Measurements from ENCODE around the gene POLD4. TPM values are rescaled to one million over a fixed set of nuclear protein-coding genes. Genes with fewer than 3 reads are reported as not detected.
A peak's percentile ranks its signal among the peaks of the same experiment; 100 is the strongest.
"Not testable (repeated sequence)": the region's sequence is repeated elsewhere in the genome, so short reads cannot be mapped to it uniquely, and the experiment has no call there.

Gene POLD4
- polyA plus RNA-seq (ENCODE audit: insufficient read length in 3 of 3): 10 to 100 TPM; 16.2 to 23.2 (median 18.8) TPM

DNA sequence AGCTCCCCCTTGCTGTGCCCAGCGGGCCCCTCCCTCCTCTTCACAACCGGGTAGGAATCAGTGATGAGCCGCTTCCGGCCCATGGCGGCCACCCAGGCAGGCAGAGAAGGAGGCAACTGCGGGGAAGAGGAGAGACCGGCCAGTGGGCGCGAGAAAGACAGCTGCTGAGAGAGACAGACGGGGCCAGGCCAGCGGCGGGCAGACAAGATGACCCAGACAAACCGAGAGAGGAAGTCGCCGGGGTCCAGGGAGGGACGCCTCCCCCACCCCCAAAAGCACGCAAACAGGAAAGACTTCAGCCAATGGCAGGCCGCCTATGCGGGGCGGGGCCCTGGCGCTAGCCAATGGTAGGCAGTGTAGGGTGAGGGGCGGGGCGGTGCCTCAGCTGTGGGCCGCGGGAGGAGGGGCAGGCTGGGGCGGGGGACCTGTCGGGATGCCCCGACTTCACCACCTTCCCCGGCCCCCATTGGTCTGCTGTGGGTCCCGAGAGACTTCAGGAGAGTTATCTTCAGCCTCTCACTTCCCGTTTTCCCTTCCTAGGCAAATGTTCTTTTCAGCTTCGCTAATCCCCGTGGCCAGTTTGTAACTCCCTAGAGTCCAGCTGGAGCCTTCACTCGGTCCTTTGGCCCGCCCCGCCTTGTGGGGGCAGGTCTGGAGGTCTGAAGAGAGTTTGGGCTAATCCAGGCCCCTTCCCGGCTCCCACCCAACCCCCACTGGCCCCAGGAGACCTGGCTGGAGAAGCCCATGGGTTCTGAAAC, at the start of gene POLD4:
Gene POLD4, minus strand, starts transcription at position 230 of the 758 bp plus-strand sequence. Its CDS starts 147 bp downstream, at position 83.
- peak; percentile 81 to 90 (median 84) for DNase-seq (ENCODE audit: low read depth in 3 of 3, low spot score in 2 of 3)

- not testable (repeated sequence) for DNase-seq (ENCODE audit: low read depth in 3 of 3, low spot score in 2 of 3)
These were observed 49.7 kb upstream of the POLD4 start for GRCh38 chr11:67403085-67403484.

DNA sequence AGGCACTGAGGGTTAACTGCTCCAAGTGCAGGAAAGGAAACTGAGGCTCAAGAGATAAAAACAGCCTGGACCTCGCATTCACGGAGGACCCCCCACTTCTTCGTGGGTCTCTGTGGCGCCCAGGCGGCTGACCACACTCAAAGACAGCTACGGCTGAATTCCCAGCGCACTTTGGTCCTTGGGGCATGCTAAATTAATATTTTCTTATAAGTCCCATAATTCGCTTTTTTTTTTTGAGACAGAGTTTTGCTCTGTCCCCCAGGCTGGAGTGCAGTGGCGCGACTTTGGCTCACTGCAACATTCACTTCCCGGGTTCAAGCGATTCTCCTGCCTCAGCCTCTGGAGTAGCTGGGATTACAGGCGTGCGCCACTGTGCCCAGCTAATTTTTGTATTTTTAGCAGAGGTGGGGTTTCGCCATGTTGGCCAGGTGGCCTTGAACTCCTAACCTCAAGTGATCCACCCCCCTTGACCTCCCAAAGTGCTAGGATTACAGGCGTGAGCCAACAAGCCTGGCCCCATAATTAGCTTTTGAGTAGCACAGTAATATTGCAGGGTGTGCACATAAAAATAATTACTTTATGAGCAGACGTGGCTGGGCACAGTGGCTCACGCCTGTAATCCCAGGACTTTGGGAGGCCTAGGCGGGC, 49.0 kb upstream of the POLD4 start:
- DNase-seq (ENCODE audit: low read depth in 3 of 3, low spot score in 2 of 3): not testable (repeated sequence)

GRCh38 chr11:67401495-67402191, 48.3 kb upstream of the POLD4 start, which contains the start of gene PPP1CA:
TSS of gene PPP1CA (minus strand) at chr11:67401858. CDS start at chr11:67401782, 76 bp downstream.
- DNase-seq (ENCODE audit: low read depth in 3 of 3, low spot score in 2 of 3): peak in 1 of 3 donors; percentile 72

GRCh38 chr11:67400942-67401494, 47.7 kb upstream of the POLD4 start:
- DNase-seq (ENCODE audit: low read depth in 3 of 3, low spot score in 2 of 3): no peak

- no peak for DNase-seq (ENCODE audit: low read depth in 3 of 3, low spot score in 2 of 3)
These were observed 47.0 kb upstream of the POLD4 start for GRCh38 chr11:67400251-67400941.

GRCh38 chr11:67398661-67399563, 45.6 kb upstream of the POLD4 start:
- DNase-seq (ENCODE audit: low read depth in 3 of 3, low spot score in 2 of 3): no peak

DNA sequence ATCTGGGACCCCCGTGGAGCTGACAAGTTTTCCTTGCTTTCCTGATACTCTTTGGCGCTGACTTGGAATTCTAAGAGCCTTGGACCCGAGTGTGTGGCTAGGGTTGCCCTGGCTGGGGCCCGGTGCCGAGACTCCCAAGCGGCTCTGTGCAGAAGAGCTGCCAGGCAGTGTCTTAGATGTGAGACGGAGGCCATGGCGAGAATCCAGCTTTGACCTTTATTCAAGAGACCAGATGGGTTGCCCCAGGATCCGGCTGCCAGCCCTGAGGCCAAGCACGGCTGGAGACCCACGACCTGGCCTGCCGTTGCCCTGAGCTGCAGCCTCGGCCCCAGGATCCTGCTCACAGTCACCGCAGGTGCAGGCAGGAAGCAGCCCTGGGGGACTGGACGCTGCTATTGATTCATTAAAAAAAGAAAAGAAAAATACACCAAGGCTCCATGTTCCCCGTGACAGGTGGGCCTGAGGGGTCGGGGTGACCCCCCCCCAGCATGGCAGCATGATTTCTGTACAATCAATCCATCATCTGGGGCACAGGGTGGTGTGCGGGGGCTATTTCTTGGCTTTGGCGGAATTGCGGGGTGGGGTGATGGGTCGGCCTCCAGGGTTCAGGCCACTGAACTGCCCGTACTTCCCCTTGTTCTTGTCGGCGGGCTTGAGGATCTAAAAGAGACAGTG, 44.8 kb upstream of the POLD4 start:
- no peak for DNase-seq (ENCODE audit: low read depth in 3 of 3, low spot score in 2 of 3)

- no peak for DNase-seq (ENCODE audit: low read depth in 3 of 3, low spot score in 2 of 3)
These were observed 44.2 kb upstream of the POLD4 start for GRCh38 chr11:67397536-67397935.

DNA sequence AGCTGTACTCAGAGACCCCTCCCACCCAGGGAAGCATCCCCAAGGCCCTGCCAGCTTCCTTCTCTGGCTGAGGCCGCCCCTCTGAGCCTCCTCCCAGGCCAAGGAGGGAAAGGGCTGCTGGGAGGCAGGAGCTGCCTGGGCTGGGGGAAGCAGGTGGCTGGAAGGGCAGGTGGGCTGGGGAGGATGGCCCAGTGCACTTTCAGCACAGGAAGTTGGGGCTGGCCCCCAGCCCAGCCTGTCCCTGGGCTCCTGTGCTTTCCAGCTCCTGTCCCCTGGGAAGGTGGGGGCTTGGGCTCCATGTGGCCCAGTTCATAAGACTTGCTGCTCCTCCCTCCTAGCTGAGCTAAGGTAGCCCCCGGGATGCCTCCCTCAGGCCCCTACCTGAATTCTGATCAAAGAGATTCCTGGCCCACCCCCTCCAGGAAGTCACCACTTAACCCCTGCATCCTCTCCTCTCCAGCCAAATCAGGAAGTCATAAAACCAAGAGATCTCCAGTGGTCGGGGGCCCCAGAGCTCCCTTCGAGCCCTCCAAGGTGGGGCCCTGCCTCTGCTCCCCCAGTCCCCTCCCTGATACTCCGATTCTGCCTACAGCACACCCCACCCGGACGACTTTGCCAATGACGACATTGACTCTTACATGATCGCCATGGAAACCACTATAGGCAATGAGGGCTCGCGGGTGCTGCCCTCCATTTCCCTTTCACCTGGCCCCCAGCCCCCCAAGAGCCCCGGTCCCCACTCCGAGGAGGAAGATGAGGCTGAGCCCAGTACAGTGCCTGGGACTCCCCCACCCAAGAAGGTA, 43.4 kb upstream of the POLD4 start:
- DNase-seq (ENCODE audit: low read depth in 3 of 3, low spot score in 2 of 3): no peak

- no peak for DNase-seq (ENCODE audit: low read depth in 3 of 3, low spot score in 2 of 3)
These were observed 42.9 kb upstream of the POLD4 start for GRCh38 chr11:67396259-67396581.

GRCh38 chr11:67395555-67396258, 42.4 kb upstream of the POLD4 start:
- no peak for DNase-seq (ENCODE audit: low read depth in 3 of 3, low spot score in 2 of 3)

DNA sequence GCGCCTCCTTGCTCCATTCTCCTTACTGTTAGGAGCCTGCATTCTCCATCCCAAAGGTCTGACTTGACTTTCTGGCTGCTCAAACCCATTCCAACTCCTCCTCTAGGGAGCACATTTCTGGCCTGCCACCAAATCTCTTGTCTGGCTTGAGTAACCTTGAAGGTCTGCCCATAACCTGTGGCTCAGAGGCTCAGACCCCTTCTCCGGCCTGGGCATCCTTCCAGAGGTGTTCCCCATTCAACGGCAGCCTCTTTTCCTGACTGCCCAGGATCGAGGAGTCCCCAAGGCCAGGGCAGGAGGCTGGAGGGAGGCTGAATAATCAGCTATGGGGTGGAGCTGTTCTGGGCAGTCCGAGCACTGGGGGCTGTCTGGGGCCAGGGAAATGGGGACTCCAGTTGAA, 40.6 kb upstream of the POLD4 start:
- no peak for DNase-seq (ENCODE audit: low read depth in 3 of 3, low spot score in 2 of 3)

GRCh38 chr11:67393437-67393836, 40.1 kb upstream of the POLD4 start:
- no peak for DNase-seq (ENCODE audit: low read depth in 3 of 3, low spot score in 2 of 3)

- no peak for DNase-seq (ENCODE audit: low read depth in 3 of 3, low spot score in 2 of 3)
These were observed 38.9 kb upstream of the POLD4 start for GRCh38 chr11:67392183-67392715.

DNA sequence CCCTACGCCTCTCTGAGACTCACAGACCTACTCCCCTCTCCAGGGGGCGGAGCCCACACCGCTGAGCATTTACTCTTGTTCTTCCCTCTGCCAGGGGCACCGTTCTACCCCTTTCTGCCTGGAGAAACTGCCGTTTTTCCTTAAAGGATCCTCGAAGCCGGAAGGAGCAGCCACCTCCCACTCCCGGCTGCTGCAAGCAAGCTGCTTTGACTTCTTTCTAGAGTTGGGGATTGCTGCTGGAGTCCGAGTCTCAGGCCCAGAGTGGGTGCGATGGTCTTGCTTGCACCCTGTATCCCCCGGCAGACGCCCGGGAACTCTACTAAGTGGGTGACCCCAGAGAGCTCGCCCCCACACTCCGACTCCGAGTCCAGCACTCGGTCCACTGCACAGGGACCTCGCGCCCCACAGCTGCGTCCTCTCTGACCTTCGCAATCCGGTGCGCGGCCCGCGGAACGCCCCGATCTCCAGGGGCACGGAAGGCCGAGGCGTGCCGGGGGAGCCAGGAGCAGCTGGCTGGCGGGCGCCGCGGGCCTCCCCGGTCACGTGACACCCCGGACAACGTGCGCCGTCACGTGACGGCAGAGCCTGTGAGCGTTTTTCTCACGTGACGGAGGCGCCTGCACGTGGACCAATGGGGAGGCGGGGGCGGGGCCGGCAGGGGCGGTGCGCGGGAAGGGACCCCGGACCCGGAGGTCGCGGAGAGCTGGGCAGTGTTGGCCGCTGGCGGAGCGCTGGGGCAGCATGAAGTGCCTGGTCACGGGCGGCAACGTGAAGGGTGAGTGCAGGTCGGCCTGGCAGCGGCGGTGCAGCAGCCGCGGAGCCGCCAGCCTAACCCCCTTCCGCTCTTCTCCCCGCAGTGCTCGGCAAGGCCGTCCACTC, 38.2 kb upstream of the POLD4 start, which contains the start of gene RAD9A:
Gene RAD9A, plus strand, starts transcription at position 683 of the 879 bp plus-strand sequence. Its CDS starts 59 bp downstream, at position 742.
- peak in 1 of 3 donors; percentile 90 for DNase-seq (ENCODE audit: low read depth in 3 of 3, low spot score in 2 of 3)
